Hepatocyte (in vitro differentiated cells): ENCODE measurements around the gene FTH1. TPM values are rescaled to one million over a fixed set of nuclear protein-coding genes. Genes with fewer than 3 reads are reported as not detected.
"Not testable (repeated sequence)": the region's sequence is repeated elsewhere in the genome, so short reads cannot be mapped to it uniquely, and the experiment has no call there.

ENCODE experiments used
- DNase-seq: peaks from one replicate; pipeline ENCODE4 v3.0.0-alpha.2; 2016; ENCODE audit warnings: low spot score
- H2AFZ ChIP-seq: fragments of 200-600 bp; sonication (generic); 2 replicates; pipeline ENCODE4 v1.6.0; 2016; ENCODE audit warnings: antibody characterized with exemption, mild to moderate bottlenecking
- H3K27ac ChIP-seq: fragments of 200-600 bp; sonication (generic); 2 replicates; pipeline ENCODE4 v1.5.1; 2016; ENCODE audit warnings: mild to moderate bottlenecking
- H3K27me3 ChIP-seq: fragments of 200-600 bp; sonication (generic); 2 replicates; pipeline ENCODE4 v1.6.1; 2016
- H3K36me3 ChIP-seq: fragments of 200-600 bp; sonication (generic); replicated peaks from 2 replicates; pipeline ENCODE4 v1.5.1; 2016; ENCODE audit warnings: low read depth; ENCODE audit not compliant: insufficient read depth
- H3K4me1 ChIP-seq: fragments of 200-600 bp; sonication (generic); 2 replicates; pipeline ENCODE4 v1.5.1; 2016; ENCODE audit warnings: mild to moderate bottlenecking, moderate library complexity; ENCODE audit not compliant: insufficient read depth
- H3K4me2 ChIP-seq: fragments of 200-600 bp; sonication (generic); 2 replicates; pipeline ENCODE4 v1.6.0; 2016
- H3K4me3 ChIP-seq: fragments of 200-600 bp; sonication (generic); 2 replicates; pipeline ENCODE4 v1.5.1; 2016; ENCODE audit warnings: mild to moderate bottlenecking
- H3K79me2 ChIP-seq: fragments of 200-600 bp; sonication (generic); 2 replicates; pipeline ENCODE4 v1.6.0; 2017; ENCODE audit warnings: mild to moderate bottlenecking
- H3K9me2 ChIP-seq: fragments of 200-600 bp; sonication (generic); replicated peaks from 2 replicates; pipeline ENCODE4 v1.6.0; 2017; ENCODE audit warnings: mild to moderate bottlenecking; ENCODE audit not compliant: insufficient read depth
- H3K9me3 ChIP-seq: fragments of 200-600 bp; sonication (generic); 2 replicates; pipeline ENCODE4 v1.5.1; 2016; ENCODE audit warnings: low read depth, mild to moderate bottlenecking
- H4K20me1 ChIP-seq: fragments of 200-600 bp; sonication (generic); 2 replicates; pipeline ENCODE4 v1.6.0; 2016; ENCODE audit warnings: mild to moderate bottlenecking; ENCODE audit not compliant: insufficient read depth, poor library complexity, severe bottlenecking
- EZH2 ChIP-seq: fragments of 200-600 bp; sonication (generic); IDR thresholded peaks from 2 replicates; pipeline ENCODE4 v1.6.1; 2016; ENCODE audit warnings: antibody characterized with exemption, mild to moderate bottlenecking, borderline replicate concordance
- EZH2phosphoT487 ChIP-seq: fragments of 200-600 bp; sonication (generic); IDR thresholded peaks from one replicate; pipeline ENCODE4 v1.6.1; 2018; ENCODE audit warnings: antibody characterized with exemption, mild to moderate bottlenecking, low read depth, moderate library complexity; ENCODE audit not compliant: unreplicated experiment, severe bottlenecking
- WGBS: methylation state at CpG from one replicate; pipeline ENCODE4 v1.1.6; 2016; ENCODE audit warnings: low lambda C conversion rate; ENCODE audit errors: missing lambda C conversion rate; 5-methylcytosine and 5-hydroxymethylcytosine counted together
- polyA plus RNA-seq: library from polyadenylated mRNA; unstranded; fragments of >200 nt; fragmentation: Nextera tagmentation; extraction: Ambion mirVana; gene quantifications from 2 replicates; pipeline ENCODE4 v1.2.1, GENCODE V29; 2016
- total RNA-seq: library from RNA; depleted of rRNA; stranded (reverse); fragments of >200 nt; gene quantifications from 2 replicates; pipeline ENCODE4 v1.2.3, GENCODE V29; 2014
- TF ChIP-seq, protein P1 (sequence below): fragments of 200-600 bp; sonication (generic); IDR thresholded peaks from 2 replicates; pipeline ENCODE4 v1.5.1; 2016; ENCODE audit warnings: antibody characterized with exemption, mild to moderate bottlenecking; ENCODE audit not compliant: poor library complexity

FTH1 gene
- total and polyA plus RNA-seq, 2 experiments from 2014 or later, result 1,071 to 8,694 TPM

DNA sequence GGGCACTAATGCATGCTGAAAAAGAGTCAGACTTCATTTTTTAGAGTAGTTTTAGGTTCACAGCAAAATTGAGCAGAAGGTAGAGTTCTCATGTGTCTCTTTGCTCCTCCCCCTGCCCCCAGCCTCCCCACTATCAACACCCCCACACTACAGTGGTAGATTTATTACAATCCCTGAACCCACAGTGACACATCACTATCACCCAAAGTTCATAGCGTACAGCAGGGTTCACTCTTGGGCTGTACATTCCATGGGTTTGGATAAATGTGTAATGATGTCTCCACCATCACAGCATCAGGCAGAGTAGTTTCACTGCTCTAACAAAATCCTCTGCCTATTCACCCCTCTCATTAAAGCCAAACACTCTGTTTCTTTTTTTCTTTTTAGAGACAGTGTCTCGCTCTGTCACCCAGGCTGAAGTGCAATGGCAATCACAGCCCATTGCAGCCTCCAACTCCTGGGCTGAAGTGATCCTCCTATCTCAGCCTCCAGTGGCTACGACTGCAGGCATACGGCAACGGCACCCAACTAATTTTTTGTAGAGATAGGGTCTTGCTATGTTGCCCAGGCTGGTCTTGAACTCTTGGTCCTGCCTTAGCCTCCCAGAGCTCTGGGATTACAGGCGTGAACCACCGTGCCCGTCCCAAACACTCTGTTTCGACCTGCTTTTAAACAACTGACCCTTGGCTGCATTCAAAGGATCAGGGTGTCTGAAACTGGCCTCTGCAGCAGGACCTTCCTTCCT lies 13.2 kb downstream of the FTH1 start:
- TF ChIP-seq, protein P1, sequence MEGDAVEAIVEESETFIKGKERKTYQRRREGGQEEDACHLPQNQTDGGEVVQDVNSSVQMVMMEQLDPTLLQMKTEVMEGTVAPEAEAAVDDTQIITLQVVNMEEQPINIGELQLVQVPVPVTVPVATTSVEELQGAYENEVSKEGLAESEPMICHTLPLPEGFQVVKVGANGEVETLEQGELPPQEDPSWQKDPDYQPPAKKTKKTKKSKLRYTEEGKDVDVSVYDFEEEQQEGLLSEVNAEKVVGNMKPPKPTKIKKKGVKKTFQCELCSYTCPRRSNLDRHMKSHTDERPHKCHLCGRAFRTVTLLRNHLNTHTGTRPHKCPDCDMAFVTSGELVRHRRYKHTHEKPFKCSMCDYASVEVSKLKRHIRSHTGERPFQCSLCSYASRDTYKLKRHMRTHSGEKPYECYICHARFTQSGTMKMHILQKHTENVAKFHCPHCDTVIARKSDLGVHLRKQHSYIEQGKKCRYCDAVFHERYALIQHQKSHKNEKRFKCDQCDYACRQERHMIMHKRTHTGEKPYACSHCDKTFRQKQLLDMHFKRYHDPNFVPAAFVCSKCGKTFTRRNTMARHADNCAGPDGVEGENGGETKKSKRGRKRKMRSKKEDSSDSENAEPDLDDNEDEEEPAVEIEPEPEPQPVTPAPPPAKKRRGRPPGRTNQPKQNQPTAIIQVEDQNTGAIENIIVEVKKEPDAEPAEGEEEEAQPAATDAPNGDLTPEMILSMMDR, result no peak
- TF ChIP-seq EZH2phosphoT487 (no peak), EZH2 (no peak)
- Histone ChIP-seq H3K4me2 (peak overlapping the region; percentile 93), H3K4me1 (peaks cover 17% of the 10 kb centered on the region), H3K9me3 (no peaks in the 10 kb centered on the region), H2AFZ (peak overlapping the region; percentile 28), H3K36me3 (no peaks in the 10 kb centered on the region), H4K20me1 (no peaks in the 10 kb centered on the region), H3K4me3 (no peak overlapping the region), H3K27me3 (no peaks in the 10 kb centered on the region), H3K27ac (peak overlapping the region; percentile 74), H3K9me2 (no peaks in the 10 kb centered on the region), H3K79me2 (no peaks in the 10 kb centered on the region)
- WGBS, result 93% methylated on average over 9 of the region's 9 CpGs
- no peak for DNase-seq

DNA sequence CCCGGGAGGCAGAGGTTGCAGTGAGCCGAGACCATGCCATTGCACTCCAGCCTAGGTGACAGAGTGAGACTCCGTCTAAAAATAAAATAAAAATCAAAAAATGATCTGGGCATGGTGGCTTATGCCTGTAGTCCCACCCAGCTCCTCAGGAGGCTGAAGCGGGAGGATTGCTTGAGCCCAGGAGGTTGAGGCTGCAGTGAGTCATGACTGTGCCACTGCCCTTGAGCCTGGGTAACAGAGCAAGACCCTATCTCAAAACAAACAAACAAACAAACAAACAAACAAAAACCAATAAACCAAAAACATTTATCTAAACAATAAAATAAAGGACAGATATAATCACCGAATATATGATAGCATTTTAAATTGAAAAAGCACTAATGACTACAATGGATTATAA lies 13.8 kb downstream of the FTH1 start:
- not testable (repeated sequence) for H3K9me2 ChIP-seq, H3K27me3 ChIP-seq, H2AFZ ChIP-seq, DNase-seq, H3K27ac ChIP-seq, H4K20me1 ChIP-seq, H3K36me3 ChIP-seq, H3K4me3 ChIP-seq, H3K4me2 ChIP-seq, H3K9me3 ChIP-seq, H3K79me2 ChIP-seq
- WGBS, result 96% methylated on average over 5 of the region's 5 CpGs
- H3K4me1 ChIP-seq, result peaks cover 17% of the 10 kb centered on the region

GRCh38 chr11:61952882-61953281 lies 14.6 kb downstream of the FTH1 start:
- TF ChIP-seq, protein P1, result no peak
- TF ChIP-seq EZH2phosphoT487, result no peak
- no peak for TF ChIP-seq EZH2
- WGBS, result 83% methylated on average over 3 of the region's 3 CpGs

GRCh38 chr11:61951484-61952135 lies 15.8 kb downstream of the FTH1 start:
- no peak overlapping the region for H3K4me2 ChIP-seq
- H2AFZ ChIP-seq, result no peak overlapping the region
- H4K20me1 ChIP-seq, result no peaks in the 10 kb centered on the region
- H3K4me3 ChIP-seq, result no peak overlapping the region
- no peak for TF ChIP-seq EZH2
- TF ChIP-seq, protein P1, result no peak
- TF ChIP-seq EZH2phosphoT487, result no peak
- no peak overlapping the region for H3K27ac ChIP-seq
- DNase-seq, result no peak
- H3K36me3 ChIP-seq, result no peaks in the 10 kb centered on the region
- H3K9me3 ChIP-seq, result no peaks in the 10 kb centered on the region
- WGBS, result 95% methylated on average over 11 of the region's 11 CpGs
- no peaks in the 10 kb centered on the region for H3K79me2 ChIP-seq
- no peaks in the 10 kb centered on the region for H3K9me2 ChIP-seq
- H3K27me3 ChIP-seq, result no peaks in the 10 kb centered on the region
- peaks cover 20% of the 10 kb centered on the region for H3K4me1 ChIP-seq

More at GRCh38 chr11:61952882-61953281, 14.6 kb downstream of the FTH1 start:
- no peaks in the 10 kb centered on the region for H3K9me3 ChIP-seq
- no peak overlapping the region for H3K27ac ChIP-seq
- no peak for DNase-seq
- H3K4me1 ChIP-seq, result peaks cover 17% of the 10 kb centered on the region
- H3K27me3 ChIP-seq, result no peaks in the 10 kb centered on the region
- no peak overlapping the region for H3K4me2 ChIP-seq
- no peaks in the 10 kb centered on the region for H3K9me2 ChIP-seq
- no peaks in the 10 kb centered on the region for H4K20me1 ChIP-seq
- H3K36me3 ChIP-seq, result no peaks in the 10 kb centered on the region
- no peak overlapping the region for H3K4me3 ChIP-seq
- H3K79me2 ChIP-seq, result no peaks in the 10 kb centered on the region
- no peak overlapping the region for H2AFZ ChIP-seq
